ENCODE results near the gene MYT1.

- TF ChIP-seq CTCF (IDR thresholded peaks at IDR 0.05; ENCODE audit: insufficient read depth, low read length) (no peak), SPI1 (IDR thresholded peaks at IDR 0.05; ENCODE audit: borderline replicate concordance, low read depth) (no peak), REST (IDR thresholded peaks at IDR 0.05; ENCODE audit: insufficient replicate concordance, low read depth) (no peak), POLR2AphosphoS5 (IDR thresholded peaks at IDR 0.05; ENCODE audit: low read depth) (no peak)
These were observed 48.2 kb upstream of the MYT1 start for GRCh38 chr20:64116016-64116415.
